ENCODE results near the gene MREG.

Gene MREG, protein sequence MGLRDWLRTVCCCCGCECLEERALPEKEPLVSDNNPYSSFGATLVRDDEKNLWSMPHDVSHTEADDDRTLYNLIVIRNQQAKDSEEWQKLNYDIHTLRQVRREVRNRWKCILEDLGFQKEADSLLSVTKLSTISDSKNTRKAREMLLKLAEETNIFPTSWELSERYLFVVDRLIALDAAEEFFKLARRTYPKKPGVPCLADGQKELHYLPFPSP

DNA sequence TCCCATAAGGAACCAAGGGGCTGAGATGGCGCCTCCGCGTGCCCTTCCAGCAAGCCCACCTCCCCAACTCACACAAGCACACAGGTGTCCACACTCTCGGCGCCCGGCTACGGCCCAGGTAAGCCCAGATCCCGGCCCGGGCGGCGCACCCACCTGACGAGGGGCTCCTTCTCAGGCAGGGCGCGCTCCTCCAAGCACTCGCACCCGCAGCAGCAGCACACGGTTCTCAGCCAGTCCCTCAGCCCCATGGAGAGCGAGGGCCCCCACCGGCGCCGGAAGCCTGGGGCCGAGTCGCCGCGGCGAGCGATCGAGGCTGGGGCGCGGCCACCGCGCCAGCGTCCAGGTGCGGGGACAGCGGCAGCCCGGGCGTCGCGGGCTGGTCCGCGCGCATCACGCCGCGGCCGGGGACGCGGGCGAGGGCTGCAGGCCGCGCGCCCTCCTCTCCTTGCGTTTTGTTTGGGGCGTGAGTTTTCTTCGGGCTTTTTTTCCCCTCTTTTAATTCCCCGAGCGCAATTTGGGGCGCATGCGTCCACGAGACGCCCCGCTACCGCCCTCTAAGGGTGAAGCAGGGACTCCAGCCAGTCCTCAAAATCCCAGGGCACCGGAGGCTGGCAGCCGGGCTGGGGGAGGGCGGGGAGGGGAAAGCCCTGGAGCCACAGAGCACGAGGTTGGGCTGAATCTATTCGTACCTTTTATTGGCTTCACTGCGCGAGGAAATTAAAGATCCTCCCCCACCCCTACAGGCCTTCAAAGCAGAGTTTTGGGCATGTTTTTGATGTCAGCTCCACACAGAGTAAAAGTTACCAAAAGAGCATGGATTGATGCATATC is at the start of gene MREG:
Gene MREG, minus strand, starts transcription at position 472 of the 830 bp plus-strand sequence. Its CDS starts 224 bp downstream, at position 248.
- peak; percentile 73 for DNase-seq (ENCODE audit: low spot score)

DNA sequence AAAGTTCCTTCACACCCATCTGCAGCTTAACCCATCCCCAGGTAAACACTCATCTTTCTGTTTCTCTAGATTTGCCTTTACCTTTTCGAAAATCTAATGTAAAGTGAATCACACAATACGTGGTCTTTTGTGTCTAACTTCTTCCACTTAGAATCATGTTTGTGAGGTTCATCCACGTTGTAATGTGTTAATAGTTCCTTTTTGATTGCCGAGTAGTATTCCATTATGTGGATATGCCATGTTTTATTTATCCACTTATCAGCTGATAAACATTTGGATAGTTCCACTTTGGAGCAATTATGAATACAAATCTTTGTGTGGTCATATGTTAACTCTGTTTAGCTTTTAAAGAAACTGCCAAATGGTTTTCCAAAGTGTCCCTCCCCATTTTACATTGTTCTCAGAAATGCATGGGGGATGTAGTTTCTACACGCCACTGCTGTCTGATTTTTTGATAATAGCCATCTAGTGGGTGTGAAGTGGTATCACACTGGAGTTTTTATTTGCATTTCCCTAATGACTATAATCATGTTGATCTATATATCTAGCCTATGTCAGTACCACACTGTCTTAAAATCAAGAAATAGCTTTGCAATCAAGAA is 46.0 kb upstream of the MREG start:
- no peak for DNase-seq (ENCODE audit: low spot score)

DNA sequence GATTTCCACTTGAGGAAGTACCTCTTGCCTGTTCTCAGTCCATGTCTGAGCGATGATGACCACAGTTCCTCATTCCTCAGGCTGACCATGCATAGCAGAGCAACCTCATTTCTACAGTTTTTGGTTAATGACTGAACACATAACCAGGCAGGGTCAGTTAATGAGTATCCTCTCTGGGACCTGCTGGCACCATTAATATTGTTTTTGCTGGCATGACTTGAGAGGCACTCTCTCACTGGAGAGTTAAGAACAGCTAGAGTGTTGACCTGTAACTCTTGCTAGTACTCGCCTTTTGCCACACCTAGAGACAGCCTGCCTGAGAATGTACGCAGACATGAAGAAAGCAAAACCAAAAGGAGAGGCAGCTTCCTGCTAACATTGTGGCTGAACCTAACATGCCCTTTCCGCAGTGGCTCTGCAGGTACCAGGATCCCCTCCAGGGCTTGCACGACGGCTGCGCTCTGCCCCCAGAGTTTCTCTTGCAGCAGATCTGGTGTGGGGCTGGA is 44.4 kb upstream of the MREG start:
- DNase-seq (ENCODE audit: low spot score) = no peak

DNA sequence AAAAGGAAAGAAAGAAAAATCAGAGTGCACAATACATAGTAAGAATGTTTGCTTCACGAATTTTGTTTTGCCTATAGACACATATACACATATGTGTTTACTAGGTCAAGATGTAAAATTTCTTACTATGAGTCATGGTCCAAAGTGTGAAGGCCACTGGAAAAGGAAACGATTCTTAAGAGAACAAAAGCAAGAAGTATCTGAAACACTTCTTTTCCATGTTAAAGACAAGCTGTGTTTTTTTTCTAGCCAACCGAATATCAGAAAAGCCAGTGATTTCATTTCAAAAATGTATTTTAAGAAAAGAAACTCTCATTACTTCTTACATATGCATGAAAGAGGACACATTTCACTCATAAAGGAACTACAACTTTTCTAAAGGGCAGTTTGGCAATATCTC is 43.4 kb upstream of the MREG start:
- DNase-seq (ENCODE audit: low spot score) = peak; percentile 11

DNA sequence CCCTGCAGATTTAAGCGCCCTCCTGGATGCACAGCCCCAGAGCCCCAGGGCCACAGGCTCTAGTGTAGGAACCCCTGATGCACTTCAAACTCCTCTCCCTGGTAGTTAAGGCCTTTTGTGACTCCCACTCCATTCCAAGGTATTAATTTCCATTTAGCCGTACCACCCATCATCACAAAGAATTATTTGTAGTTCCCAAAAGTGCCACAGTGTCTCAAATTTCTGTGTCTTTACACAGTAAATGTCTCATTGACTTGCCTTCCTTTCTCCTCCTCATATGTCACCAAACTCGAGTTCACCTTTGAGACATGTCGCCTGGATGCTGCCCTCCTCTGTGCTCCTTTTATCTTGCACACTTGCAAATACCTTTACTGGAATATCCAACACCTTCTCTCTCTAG is 42.3 kb upstream of the MREG start:
- no peak for DNase-seq (ENCODE audit: low spot score)

DNA sequence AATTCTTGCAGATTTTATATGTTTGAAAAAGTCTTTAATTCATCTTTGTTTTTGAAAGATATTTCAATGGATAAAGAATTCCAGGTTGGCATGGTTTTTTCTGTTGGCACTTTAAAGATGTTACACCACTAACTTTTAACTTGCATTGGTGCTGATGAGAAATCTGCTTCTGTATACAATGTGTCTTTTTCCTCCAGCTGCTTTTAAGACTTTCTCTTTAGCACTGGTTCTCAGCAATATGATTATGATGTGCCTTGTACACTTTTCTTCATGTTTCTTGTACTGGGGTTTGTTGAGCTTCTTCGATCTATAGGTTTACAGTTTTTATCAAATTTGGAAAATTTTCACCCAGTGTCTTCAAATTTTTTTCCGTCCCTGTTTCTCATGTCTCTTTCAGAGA is 39.1 kb upstream of the MREG start:
- no peak for DNase-seq (ENCODE audit: low spot score)

DNA sequence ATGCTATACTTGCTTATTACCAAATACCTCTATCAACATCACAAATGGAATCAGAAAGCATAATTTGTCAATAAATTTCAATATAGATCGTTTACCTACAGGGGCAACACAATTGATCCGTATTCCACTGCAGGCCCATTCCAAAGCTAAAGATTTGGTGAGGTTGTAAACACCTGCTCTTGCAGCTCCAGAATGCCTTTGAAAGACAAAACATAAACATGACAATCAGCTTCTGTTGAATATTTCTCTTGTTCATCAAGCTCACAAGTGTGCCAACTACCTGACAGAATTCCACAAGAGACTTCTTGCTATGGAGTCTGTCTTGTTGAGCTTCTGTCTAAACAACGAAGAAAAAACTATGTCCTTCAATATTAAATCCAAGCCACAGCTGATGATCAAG is 38.0 kb upstream of the MREG start:
- DNase-seq (ENCODE audit: low spot score) = no peak

DNA sequence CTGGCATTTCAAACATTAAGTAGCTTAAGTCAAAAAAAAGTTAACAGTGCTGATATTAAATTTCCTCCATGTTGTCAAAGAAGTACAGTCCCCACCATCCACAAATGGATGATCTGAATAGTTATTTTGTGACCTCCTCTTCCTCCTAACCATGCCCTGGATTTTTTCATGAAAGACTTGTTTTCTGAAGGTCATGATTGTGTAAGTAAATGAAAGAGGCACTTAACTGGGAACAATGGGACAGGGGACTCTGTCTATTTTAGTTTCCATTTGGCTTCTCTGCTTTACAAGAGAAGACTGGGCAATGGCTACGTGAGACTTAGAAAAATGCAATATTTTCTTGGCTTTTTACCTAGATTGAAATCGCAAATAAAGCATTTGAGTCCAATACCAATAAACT is 36.1 kb upstream of the MREG start:
- DNase-seq (ENCODE audit: low spot score) = no peak

DNA sequence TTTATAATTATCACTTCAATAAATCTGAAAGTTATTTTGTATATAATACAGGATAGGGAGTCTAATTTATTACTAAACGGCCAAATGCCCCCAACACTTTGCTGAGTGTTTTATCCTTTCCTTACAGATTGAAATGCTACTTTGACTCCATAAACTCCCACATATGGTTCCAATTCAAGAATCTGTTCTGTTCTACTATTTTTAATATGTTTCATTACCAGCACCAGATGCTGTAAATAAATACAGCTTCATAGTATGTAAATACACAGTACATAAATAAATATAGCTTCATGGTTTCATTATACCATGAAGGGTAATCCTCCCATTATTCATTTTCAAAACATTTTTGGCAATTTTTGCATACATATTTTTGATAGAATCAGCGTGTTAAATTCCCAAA is 34.0 kb upstream of the MREG start:
- DNase-seq (ENCODE audit: low spot score) = no peak

DNA sequence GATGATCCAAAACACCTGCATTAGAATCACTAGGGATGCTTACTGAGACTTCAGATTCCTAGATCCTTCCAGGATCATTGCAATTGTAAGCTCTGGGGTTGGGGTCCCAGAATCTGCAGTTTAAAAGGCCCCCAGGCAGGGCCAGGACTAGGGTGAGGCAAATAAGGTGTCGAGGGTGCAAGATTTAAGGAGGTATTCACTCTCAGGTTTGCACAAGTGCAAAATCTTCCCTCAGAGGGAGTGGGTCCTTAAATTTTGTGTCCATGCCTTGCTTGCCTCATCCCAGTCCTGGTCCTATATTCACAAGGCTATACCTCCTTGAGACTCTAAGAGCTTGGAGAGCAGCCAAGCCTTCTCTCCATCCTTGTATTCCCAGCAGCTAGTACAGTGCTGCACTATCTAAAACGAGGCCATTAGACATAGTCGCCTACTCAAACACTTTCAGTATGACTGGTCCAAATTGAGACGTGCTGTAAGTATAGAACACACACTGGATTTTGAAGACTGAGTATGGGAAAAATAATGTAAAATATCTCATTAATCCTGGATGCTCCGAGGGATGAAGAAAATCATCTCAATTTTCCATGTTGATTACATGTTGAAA is 31.6 kb upstream of the MREG start:
- no peak for DNase-seq (ENCODE audit: low spot score)

DNA sequence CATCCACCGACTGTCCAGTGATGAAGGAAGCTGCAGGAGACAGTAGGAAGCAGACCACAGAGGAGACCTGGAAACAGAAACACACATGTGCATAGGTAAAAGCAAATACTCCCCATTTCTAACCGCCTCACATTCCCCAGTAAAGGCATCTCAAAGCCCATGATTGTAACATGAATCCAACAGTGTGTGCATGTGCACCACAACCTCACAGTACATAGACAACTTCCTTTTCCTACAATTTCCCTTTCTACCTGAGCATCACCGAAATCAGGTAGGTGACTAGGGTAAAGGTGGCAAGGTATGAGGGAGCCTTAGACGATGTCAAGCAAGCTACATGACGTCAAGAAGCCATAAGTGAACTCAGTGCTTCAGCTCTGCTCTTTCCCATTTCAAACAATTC is 30.6 kb upstream of the MREG start:
- DNase-seq (ENCODE audit: low spot score) = no peak

DNA sequence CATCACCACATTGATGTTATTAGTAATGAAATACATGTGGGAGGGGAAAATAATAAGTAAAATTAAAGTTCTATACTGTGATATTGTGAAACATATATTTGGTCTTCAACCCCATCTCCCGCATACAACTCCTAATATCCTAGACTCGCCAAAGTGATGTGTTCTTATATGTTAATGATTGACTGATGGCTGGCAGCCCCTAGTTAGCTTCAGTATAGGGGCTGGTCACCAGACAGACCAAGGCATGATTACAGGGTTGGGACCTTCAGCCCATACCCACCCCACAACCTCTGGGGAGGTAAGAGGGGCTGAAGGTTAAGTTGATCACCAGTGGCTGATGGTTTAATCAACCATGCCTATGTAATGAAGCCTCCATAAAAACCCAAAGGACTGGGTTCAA is 28.1 kb upstream of the MREG start:
- DNase-seq (ENCODE audit: low spot score) = no peak

DNA sequence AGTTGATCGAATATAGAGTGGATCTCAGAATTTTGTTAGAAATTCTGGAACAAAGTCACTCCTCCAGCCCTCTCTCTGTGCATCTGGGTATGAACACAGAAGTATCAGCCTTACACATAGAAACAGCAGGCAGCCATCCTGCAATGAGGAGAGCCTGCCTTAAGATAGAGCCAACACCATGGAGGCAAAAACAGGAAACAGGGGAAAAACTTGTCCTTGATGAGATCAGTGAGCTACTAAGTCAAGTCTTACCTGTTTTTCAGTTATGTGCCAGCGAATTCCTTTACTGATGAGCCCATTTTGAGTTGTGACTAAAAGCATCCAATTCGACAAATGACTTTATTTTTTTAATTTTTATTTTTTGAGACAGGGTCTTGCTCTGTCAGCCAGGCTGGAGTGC is 26.6 kb upstream of the MREG start:
- no peak for DNase-seq (ENCODE audit: low spot score)

DNA sequence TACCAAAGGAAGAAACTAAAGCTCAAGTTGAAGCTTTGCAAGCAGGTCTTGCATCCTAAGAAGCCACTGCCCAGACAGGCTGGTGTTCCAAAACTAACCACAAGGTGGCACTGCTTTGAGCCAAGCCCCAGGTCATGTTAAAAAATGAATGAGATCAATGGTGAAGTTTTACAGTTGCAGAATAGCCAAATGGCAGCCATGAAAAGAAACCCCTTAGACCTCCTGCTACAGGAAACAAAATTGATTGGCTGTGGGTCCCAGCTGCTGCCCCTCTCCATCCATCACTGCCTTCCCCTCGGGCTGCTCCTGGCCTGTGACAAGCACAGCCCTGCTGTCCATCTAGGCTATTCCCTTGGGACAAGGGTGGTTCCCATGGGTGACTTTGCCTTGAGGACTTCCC is 20.7 kb upstream of the MREG start:
- DNase-seq (ENCODE audit: low spot score) = no peak

DNA sequence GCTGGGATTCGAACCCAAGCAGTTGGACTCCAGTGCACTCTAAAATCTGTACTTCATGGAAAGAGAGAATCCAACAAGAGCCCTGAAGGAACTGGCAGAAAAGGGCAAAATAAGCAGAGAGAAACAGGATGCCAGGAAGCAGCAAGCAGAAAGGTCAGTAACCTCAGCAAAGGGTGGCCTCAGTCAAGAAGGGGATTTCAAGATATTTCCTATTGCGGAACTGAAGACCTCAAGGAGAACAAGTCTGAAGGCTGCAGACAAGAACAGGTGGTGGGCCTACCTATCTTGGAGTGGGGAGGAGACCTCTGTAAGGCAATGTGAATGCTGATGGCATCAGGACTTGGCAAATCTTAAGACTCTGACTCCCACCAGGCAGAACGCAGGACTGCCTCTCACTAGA is 20.1 kb upstream of the MREG start:
- no peak for DNase-seq (ENCODE audit: low spot score)

DNA sequence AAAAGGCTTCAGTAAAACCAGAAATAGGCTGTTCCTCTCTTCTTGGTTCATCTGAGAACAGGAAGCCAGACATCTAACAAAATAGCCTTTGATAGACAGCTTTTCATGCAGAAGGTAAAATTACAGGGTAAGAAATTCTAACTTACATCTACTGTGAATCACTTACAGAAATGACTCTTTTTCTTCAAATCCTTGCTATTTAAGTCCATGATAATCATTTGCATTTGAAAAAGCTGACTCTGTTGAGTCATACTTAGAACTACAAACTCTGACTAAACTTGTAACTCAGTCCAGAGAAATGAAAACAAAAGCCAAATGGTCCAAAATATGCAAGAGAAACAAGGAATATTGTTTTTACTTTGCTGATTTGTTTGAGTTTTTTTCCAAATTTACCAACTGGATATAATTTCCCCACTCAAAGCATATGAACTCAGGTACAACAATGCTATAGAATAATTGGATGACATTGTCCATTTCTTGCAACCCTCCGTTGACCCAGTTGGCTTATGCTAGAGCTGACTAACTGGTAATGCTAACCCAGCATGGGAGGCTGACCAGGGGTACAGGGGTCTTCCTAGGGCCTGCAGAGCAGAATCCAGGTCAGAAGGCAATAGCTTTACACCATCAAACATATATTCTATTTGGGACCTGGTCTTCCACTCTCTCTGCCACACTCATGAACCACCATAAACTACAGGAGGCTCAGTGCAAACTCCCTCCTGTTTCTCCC is 18.8 kb upstream of the MREG start:
- DNase-seq (ENCODE audit: low spot score) = no peak

DNA sequence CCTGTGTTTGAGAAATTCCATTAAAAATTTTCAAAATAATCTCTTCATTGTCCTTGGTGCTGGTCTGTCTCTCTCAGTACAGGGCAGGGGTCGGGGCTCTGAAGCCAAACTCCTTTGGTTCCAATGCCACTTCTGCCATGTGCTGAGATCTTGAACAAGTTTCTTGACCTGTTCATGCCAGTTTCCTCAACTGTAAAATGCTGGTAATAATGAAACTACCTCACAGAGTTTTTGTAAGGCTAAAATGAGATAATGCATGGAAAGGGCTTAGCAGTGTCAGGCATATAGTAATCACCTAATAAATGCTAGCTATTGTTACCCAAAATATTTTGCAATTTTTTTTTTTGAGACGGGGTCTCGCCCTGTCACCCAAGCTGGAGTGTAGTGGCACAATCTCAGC is 16.9 kb upstream of the MREG start:
- DNase-seq (ENCODE audit: low spot score) = no peak

DNA sequence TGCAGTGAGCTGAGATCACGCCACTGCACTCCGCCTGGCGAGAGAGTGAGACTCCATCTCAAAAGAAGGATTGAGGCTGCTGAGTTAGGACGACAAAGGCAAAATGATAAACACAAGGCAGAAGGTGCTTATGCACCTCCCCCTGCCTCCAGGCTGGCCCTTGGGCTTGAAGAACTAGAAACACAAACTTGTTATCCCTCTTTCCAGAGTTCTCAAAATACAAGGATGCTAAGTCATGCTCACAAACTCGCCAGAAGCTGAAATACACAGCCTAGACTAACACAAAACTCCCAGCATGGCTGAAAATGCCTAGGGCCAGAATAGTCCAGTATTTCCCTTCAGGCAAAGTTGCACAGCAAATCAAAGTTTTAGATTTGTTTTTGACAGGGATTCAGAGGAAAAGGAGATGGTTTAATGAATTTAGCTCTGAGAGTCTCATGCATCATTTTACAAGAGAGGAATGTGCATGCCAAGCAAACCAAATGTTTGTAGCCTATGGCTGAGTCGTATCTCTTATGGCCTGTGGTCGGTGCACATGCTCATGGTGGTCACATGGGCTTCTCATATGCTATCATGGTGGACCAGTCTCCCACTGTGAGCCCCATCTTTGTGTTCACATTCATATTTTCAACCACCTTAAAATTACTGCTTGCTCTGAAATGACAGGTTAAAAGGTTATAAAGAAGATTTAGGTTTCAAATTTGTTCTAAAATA is 16.2 kb upstream of the MREG start:
- no peak for DNase-seq (ENCODE audit: low spot score)

DNA sequence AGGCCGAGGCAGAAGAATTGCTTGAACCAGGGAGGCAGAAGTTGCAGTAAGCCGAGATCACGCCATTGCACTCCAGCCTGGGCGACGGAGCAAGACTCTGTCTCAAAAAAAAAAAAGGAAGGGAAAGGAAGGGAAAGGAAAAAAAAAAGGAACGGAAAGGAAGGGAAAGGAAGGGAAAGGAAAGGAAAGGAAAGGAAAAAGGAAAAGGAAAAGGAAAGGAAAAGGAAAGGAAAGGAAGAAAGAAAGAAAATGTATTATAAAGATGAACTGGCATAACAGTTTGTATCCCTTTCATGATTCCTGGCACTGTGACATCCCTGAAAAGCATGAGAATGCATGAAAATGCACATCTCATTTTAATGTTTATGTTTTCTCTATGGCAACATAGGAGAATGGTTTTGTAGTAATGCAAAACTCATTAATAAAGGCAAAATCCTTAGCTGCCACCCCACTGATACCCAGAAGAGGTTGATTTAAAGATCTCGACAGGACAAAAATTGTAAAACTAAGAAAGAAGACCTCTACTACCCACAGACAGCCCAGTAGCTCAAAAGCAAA is 11.5 kb upstream of the MREG start:
- DNase-seq (ENCODE audit: low spot score) = no peak

DNA sequence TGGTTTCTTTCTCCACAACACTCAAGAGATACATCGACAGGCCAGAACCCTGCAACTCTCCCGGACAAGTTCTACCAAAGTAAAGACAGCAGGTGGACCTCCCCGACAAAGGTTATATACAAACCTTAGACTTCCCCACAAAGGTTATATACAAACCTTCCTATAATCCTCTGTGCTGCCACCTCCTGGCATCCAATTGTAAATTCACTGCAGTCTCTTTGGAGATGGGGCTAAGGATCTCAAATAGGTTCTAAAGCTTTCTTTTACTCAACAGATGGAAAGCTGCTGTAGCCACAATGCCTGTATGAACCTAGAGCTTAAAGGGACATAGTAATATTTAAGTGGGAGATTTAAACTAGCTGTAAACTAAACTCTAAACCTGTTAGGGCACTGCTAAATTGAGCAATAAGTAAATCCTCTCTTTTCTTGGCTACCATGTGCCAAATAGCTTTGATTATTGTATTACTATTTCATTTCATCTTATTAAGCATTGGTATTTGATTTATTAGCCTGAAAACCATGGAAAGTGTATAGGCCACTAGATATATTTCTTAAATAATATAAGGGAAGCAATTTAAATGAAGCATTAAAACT is 9.8 kb upstream of the MREG start:
- DNase-seq (ENCODE audit: low spot score) = peak; percentile 52
